Measurements from ENCODE around the gene GTPBP1. TPM values are rescaled to one million over a fixed set of nuclear protein-coding genes. Genes with fewer than 3 reads are reported as not detected.

The GTPBP1 gene
- total and polyA plus RNA-seq, 2 donors (not counting 3 experiments of a cell fraction or from before 2014, with no cell fraction given) = 29.8 to 50.3 TPM

- POLR2A ChIA-PET = no interaction called here
- CTCF ChIA-PET = interaction anchor here (3.7 kb wide), 1 partner anchor 8 kb away, joined by 29 read pairs; no protein-coding TSS in a partner anchor
- H3K27me3 ChIP-seq (ENCODE audit: control insufficient read depth in 2 of 2, insufficient read depth in 2 of 2, low read length in 2 of 2) = no peaks in the 10 kb centered on the region
- dilution Hi-C loops (cut with MboI; ENCODE audit: extremely low pct_ligation_motif_present, low sequenced_read_pairs) = no loop called here
- TF ChIP-seq CTCF (IDR thresholded peaks at IDR 0.05; ENCODE audit: extremely low read depth in 1 of 2, insufficient read depth in 1 of 2, low read depth in 1 of 2, low read length in 2 of 2) (no peak), POLR2A (IDR thresholded peaks at IDR 0.05; ENCODE audit: low read depth, low read length) (no peak), JUN (IDR thresholded peaks at IDR 0.05; ENCODE audit: borderline replicate concordance, insufficient read depth, insufficient read length, low read depth) (no peak), POLR2AphosphoS5 (IDR thresholded peaks at IDR 0.05; ENCODE audit: insufficient read depth, low read depth, low read length) (no peak), GATA2 (IDR thresholded peaks at IDR 0.05; ENCODE audit: insufficient read depth, insufficient read length, low read depth, low read length) (no peak), EZH2 (IDR thresholded peaks at IDR 0.05; ENCODE audit: borderline replicate concordance, low read depth, low read length, severe bottlenecking) (no peak), MAX (IDR thresholded peaks at IDR 0.05; ENCODE audit: insufficient read depth, insufficient read length) (no peak), FOS (IDR thresholded peaks at IDR 0.05; ENCODE audit: borderline replicate concordance, insufficient read depth, low read length) (no peak), MYC (IDR thresholded peaks at IDR 0.05; ENCODE audit: low read depth, low read length) (no peak)
- H4K20me1 ChIP-seq (replicated peaks; ENCODE audit: control insufficient read depth, extremely low read depth, insufficient read depth, low read length) = no peaks in the 10 kb centered on the region
- no peak overlapping the region for H2AFZ ChIP-seq (ENCODE audit: low read depth, low read length)
- no peak overlapping the region for H3K4me3 ChIP-seq (replicated peaks in 1 of 3; ENCODE audit: insufficient read depth in 1 of 3, low read depth in 1 of 3, low read length in 3 of 3)
- H3K9ac ChIP-seq (replicated peaks; ENCODE audit: extremely low read depth, insufficient read depth, low read length) = no peak overlapping the region
- no peak for DNase-seq (ENCODE audit: low read depth, low spot score)
- no peak overlapping the region for H3K27ac ChIP-seq (ENCODE audit: insufficient read depth, low read depth, low read length)
- H3K36me3 ChIP-seq (ENCODE audit: control insufficient read depth in 2 of 2, extremely low read depth in 1 of 2, insufficient read depth in 2 of 2, low read length in 2 of 2) = no peaks in the 10 kb centered on the region
- no peak for FAIRE-seq
- H3K4me2 ChIP-seq (ENCODE audit: insufficient read depth, low read length) = no peak overlapping the region
- no peaks in the 10 kb centered on the region for H3K79me2 ChIP-seq (ENCODE audit: control insufficient read depth, insufficient read depth, low read length)
- peaks cover 10% of the 10 kb centered on the region for H3K4me1 ChIP-seq (ENCODE audit: control insufficient read depth, extremely low read depth, insufficient read depth, low read length)
- intact Hi-C loops (cut with micrococcal nuclease) = no loop called here
- no TSS peak for BruUV-seq (replicated peaks)
- no peaks in the 10 kb centered on the region for H3K9me3 ChIP-seq (replicated peaks; ENCODE audit: control insufficient read depth, insufficient read depth, low read length)
- H3K9me1 ChIP-seq (replicated peaks; ENCODE audit: control insufficient read depth, extremely low read depth, insufficient read depth, low read length) = no peaks in the 10 kb centered on the region
These were observed 54.9 kb downstream of the GTPBP1 start for GRCh38 chr22:38760477-38761201.
